HG03457 (cell line): ENCODE results near the gene GGCT.

Experiments used
- ATAC-seq: cut with Tn5 transposase; IDR thresholded peaks from one replicate; pipeline ENCODE4 v1.9.1; 2021; ENCODE audit warnings: moderate number of reproducible peaks; ENCODE audit not compliant: unreplicated experiment

The GGCT gene

DNA sequence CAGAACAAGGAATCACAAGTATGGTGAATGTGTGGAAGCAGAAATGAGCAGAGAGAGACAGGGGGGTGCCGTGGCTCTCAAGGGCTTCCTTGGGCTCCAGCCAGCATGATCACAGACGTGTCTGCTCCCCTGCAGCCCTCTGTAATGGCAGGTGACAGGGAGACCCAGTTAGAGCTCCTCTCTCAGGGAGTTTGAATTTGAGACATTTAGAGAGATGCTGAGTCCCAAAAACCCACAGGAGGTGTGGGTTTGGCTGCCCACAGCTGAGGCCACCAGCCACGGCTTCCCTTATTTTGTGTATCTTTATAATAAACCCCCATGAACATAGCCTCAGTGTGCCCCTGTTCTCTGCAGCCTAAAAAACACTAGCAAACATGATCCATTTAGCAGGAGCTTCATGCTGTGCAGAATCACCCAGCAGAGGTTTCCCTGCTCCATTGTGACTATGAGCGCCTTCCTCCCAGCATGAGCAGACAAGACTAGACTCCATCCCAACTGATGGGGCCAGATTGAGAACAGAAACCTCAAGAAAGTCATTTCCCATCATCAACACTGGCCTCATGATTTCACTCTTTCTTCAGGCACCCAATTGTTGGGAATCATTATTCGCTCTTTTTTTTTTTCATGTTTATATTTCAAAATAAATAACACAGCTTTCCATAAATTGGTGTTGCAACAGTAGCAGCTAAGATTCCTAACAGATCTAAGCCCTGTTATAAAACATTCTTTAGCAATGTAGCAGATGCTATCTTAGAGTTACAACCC is 39.4 kb downstream of the GGCT start:
- no peak for ATAC-seq

DNA sequence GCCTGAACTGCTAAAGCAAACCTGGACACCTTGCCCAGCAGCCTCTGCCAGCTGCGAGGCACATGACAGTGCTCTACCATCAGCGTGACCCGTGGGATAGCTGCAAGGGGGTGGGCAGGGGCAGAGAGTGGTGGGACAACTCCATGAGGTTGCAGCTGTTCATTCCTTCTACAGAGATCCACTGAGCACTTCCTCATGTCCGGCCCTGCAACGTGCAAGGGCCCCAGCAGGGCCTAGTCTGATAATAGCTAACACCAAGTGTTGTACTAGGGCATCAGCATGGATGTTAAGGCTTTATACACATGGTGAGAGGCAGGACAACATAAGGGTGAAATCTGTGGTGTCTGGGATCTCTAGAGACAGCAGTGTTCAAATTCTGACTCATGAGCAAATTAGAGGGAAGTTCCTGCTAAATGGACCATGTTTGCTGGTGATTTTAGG is 40.4 kb downstream of the GGCT start:
- no peak for ATAC-seq

DNA sequence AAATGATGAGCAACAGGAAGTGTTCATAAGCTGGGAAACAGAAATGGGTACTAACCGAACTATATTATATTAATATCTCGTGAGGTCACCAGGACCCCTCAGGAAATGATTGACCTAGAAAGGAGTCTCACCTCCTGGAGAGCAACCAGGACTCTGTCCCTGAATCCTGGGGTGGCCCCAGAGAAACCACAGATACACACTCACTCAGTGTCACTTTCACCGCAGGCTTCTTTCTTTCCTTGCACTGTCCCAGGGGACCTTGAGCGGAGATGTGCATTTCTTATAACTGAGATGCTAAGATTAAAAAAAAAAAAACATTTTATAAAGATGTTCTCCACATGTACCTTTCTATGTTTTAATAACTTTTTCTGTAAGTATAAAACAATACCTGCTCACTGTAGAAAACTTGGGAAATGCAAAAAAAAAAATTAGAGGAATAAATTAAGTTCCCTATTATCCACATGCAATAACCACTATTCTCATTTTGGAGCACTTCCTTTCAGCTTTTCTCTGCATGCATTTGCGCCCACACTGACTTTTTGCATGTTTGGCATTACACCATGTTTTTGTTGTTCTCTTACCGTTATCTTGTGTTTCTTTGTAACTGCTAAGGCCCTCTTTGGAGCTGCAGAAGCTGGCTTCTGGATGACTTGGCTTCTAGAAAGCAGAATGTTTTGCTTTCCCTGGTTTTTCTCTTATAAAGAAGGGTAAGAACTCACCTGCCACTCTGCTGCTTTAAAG is 41.1 kb downstream of the GGCT start:
- no peak for ATAC-seq

- ATAC-seq, result no peak
Measured at GRCh38 chr7:30462179-30462578, 42.5 kb downstream of the GGCT start.

- ATAC-seq, result no peak
Measured at GRCh38 chr7:30460246-30460633, 44.4 kb downstream of the GGCT start.

DNA sequence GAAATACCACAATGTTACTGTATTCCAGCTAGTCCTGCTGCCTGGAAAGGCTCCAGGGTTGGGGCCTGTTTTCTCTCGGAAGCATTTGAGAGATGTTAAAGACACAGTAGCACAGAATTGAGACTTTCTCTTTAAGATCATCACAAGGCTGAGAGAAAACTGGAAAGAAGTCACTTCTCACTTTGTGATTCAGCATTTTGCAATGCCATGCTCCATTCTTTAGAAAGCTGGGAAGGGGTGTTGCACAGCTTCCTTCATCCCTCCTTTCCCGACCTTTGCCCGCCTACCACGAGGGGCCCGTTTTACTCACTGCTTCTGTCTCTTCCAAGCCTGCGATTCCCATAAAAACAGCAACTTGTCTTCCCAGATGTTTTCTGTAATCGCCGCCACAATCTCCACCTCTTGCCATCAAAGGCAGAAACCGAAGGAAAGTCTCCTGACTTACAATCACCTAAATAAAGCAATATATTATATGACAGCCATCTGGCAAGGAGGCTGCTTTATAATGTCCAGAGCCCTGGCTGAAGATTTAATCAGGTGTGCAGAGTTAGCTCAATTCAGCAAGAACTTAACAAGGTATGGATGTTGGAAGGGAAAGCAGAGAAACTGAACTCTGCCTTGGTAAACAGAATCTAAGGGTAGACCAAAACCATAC is 44.9 kb downstream of the GGCT start:
- no peak for ATAC-seq

GRCh38 chr7:30458311-30458710 is 46.3 kb downstream of the GGCT start:
- no peak for ATAC-seq

GRCh38 chr7:30453921-30454320 is 50.7 kb downstream of the GGCT start:
- ATAC-seq, result no peak

DNA sequence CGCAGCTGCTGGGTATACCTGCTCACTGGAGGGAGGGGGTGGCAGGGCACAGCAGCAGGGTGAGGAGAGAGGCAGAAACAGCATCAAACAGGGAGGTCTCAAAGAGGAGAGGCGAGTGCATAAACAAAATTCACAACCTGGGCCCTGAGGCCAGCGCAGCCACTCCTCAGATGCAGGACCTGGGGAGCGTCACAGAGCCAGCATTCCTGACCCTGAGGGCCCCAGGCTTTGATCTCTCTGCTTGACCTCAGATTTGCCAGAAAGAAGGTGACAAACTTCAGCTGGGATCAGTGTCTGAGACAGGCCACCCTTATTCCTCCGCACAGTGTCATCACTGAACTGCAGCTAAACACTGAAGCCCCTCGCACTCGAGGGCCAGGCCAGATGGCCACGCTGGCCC is 51.6 kb downstream of the GGCT start:
- no peak for ATAC-seq

- no peak for ATAC-seq
Measured at GRCh38 chr7:30452280-30452930, 52.2 kb downstream of the GGCT start.

- ATAC-seq, result no peak
Measured at GRCh38 chr7:30451539-30452279, 52.9 kb downstream of the GGCT start.

DNA sequence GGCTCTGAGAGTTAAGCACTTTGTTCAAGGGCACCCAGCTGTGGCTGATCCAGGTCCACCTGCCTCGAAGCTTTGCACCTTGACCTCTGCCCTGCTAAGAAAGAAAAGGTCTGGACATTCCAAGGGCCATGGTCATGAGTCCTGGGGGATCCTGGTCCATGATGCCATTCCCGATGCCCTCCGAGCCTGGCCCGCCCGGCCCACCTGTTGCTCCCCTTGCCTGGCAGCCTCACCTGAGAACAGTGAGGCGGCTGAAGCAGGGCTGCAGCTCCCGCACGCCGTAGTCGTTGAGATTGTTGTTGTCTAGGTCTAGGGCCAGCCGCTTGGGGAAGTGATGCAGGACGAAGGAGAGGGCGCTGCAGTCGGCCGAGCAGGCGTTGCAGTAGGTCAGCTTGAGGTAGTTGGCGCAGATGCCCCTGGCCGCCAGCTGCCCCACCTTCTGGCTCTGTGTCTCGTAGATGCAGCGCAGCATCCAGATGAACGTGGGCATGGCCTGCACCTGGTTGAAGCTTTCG is 53.6 kb downstream of the GGCT start:
- ATAC-seq, result no peak

DNA sequence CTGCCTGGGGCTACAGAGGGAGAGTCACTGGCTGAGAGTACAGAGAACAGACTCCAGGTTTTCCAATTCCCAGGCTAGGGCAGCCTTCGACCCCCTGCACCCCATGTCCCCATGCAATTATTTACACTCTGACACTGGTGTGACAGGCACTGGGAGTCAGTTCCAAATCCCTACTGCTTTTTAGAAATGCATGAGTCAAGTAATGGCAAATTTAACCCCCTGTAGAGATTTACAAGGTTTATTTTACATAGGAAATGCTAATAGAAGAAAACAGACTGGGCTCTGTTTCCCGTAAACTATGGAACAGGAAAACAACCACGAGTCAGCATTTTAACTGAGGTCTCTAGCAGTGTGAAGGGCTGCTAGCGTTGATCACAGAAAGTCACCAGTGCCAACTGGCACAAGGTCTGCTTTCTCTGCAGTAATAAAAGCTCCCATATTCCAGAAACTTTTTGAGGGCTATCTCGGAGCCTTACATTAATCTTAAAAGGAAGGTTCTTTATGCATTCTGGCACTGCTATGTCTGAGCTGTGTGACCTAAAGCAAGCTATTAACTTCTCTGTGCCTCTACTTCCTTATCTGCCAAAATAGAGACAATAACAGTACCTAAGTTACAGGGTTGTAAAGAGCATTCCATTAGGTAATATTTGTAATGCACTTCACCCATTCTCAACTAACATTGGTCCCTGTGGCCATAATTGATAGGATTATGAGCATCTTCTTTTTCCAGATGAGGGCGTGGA is 54.2 kb downstream of the GGCT start:
- ATAC-seq, result no peak

- no peak for ATAC-seq
Measured at GRCh38 chr7:30448461-30449189, 56.0 kb downstream of the GGCT start.

GRCh38 chr7:30447466-30447865 is 57.2 kb downstream of the GGCT start:
- ATAC-seq, result no peak
